Breast epithelium (tissue), 3 donors: ENCODE data around the gene SRSF10.

Experiments
- POLR2A ChIP-seq: fragments of 450-650 bp; IDR thresholded peaks from one replicate; pipeline ENCODE4 v1.6.1; 2016; ENCODE audit warnings: antibody characterized with exemption, mild to moderate bottlenecking, moderate library complexity
- TF ChIP-seq, protein P1 (sequence below), 3 donors: fragments of 450-650 bp; IDR thresholded peaks; one replicate each; pipeline ENCODE4 v1.5.1; 2016 to 2017; ENCODE audit warnings: antibody characterized with exemption in 3 of 3, mild to moderate bottlenecking in 3 of 3, moderate library complexity in 3 of 3

GRCh38 chr1:24015221-24016210 lies 35.4 kb upstream of the SRSF10 start:
- TF ChIP-seq POLR2A = no peak
- TF ChIP-seq, protein P1, sequence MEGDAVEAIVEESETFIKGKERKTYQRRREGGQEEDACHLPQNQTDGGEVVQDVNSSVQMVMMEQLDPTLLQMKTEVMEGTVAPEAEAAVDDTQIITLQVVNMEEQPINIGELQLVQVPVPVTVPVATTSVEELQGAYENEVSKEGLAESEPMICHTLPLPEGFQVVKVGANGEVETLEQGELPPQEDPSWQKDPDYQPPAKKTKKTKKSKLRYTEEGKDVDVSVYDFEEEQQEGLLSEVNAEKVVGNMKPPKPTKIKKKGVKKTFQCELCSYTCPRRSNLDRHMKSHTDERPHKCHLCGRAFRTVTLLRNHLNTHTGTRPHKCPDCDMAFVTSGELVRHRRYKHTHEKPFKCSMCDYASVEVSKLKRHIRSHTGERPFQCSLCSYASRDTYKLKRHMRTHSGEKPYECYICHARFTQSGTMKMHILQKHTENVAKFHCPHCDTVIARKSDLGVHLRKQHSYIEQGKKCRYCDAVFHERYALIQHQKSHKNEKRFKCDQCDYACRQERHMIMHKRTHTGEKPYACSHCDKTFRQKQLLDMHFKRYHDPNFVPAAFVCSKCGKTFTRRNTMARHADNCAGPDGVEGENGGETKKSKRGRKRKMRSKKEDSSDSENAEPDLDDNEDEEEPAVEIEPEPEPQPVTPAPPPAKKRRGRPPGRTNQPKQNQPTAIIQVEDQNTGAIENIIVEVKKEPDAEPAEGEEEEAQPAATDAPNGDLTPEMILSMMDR (IDR thresholded peaks at IDR 0.05) = no peak
